ENCODE measurements around the gene TOMM40. TPM values are rescaled to one million over a fixed set of nuclear protein-coding genes. Genes with fewer than 3 reads are reported as not detected.
A peak's percentile ranks its signal among the peaks of the same experiment; 100 is the strongest.

TOMM40 gene
- total and polyA plus RNA-seq, 2 donors, result 25.6 to 36.7 TPM

DNA sequence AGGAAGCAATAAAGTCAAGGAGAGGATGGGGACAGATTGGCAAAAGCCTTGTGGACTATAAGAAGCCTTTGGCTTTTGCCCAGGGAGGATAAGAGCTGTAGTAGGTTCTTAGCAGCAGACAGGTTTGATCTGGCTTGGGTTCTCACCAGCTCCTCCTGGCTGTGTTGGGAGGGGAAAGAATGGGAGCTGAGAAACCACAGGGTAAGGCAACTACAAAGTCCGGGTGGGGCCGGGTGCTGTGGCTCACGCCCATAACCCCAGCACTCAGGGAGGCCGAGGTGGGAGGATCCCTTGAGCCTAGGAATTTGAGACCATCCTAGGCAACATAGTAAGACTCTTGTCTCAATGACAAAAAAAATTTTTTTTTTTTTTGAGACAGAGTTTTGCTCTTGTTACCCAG, 24.4 kb upstream of the TOMM40 start:
- no peak overlapping the region for H3K27ac ChIP-seq (ENCODE audit: low read depth in 1 of 2, low read length in 1 of 2)
- DNase-seq (ENCODE audit: low read depth in 6 of 9, low spot score in 9 of 9), result no peak
- no peaks in the 10 kb centered on the region for H3K9me3 ChIP-seq (ENCODE audit: control insufficient read depth in 2 of 2, insufficient read depth in 1 of 2, low read length in 1 of 2)
- no peaks in the 10 kb centered on the region for H3K36me3 ChIP-seq (ENCODE audit: control insufficient read depth in 2 of 2, insufficient read depth in 2 of 2, low read length in 1 of 2)
- 87% methylated on average over 4 of the region's 4 CpGs for WGBS
- no peaks in the 10 kb centered on the region for H3K4me1 ChIP-seq (ENCODE audit: control insufficient read depth in 2 of 2, insufficient read depth in 2 of 2, low read length in 2 of 2)
- H3K27me3 ChIP-seq (ENCODE audit: control insufficient read depth in 2 of 2, insufficient read depth in 1 of 2, low read length in 1 of 2), result no peaks in the 10 kb centered on the region
- no peak overlapping the region for H3K4me3 ChIP-seq (ENCODE audit: low read length in 2 of 2)

GRCh38 chr19:44867578-44867977, 23.5 kb upstream of the TOMM40 start:
- no peak overlapping the region for H3K27ac ChIP-seq (ENCODE audit: low read depth in 1 of 2, low read length in 1 of 2)
- H3K9me3 ChIP-seq (ENCODE audit: control insufficient read depth in 2 of 2, insufficient read depth in 1 of 2, low read length in 1 of 2), result no peaks in the 10 kb centered on the region
- no peaks in the 10 kb centered on the region for H3K4me1 ChIP-seq (ENCODE audit: control insufficient read depth in 2 of 2, insufficient read depth in 2 of 2, low read length in 2 of 2)
- no peaks in the 10 kb centered on the region for H3K27me3 ChIP-seq (ENCODE audit: control insufficient read depth in 2 of 2, insufficient read depth in 1 of 2, low read length in 1 of 2)
- H3K4me3 ChIP-seq (ENCODE audit: low read length in 2 of 2), result no peak overlapping the region
- no peak for DNase-seq (ENCODE audit: low read depth in 6 of 9, low spot score in 9 of 9)
- WGBS, result 95% methylated on average over 12 of the region's 12 CpGs
- H3K36me3 ChIP-seq (ENCODE audit: control insufficient read depth in 2 of 2, insufficient read depth in 2 of 2, low read length in 1 of 2), result no peaks in the 10 kb centered on the region

DNA sequence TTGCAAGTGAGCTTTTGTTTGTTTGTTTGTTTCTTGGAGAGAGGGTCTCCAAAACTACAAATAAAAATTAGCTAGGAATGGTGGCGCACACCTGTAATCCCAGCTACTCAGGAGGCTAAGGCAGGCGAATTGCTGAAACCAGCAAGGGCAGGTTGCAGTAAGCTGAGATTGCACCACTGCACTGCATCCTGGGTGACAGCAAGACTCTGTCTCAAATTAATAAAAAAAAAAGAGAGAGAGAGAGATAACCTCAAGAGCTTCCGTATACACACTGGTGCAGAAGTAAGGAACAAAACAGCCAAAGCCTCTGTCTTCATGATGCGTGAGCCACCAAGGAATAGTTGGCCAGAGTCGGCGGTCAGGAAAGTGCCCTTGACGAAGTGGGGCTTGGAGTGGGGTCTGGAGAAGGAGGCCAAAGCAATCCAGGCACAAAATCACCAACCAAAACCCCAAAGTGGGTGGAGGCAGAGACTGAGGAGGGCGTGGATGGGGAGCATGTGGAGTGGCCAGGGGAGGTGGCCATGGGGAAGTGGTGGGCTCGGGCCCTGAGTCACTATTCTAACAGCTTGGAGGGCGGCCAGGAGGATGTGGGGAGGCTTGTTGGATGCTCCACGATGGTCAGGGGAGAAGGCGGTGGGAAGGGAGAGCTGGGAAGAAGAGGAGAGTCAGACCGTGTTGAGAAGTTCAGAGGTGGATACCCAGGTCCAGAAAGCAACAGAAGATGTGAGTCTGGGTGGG, 21.2 kb upstream of the TOMM40 start:
- peaks cover 0 to 5% of the 10 kb centered on the region in 2 donors for H3K4me1 ChIP-seq (ENCODE audit: control insufficient read depth in 2 of 2, insufficient read depth in 2 of 2, low read length in 2 of 2)
- H3K36me3 ChIP-seq (ENCODE audit: control insufficient read depth in 2 of 2, insufficient read depth in 2 of 2, low read length in 1 of 2), result no peaks in the 10 kb centered on the region
- WGBS, result 75% methylated on average over 13 of the region's 13 CpGs
- H3K27me3 ChIP-seq (ENCODE audit: control insufficient read depth in 2 of 2, insufficient read depth in 1 of 2, low read length in 1 of 2), result no peaks in the 10 kb centered on the region
- H3K4me3 ChIP-seq (ENCODE audit: low read length in 2 of 2), result no peak overlapping the region
- no peaks in the 10 kb centered on the region for H3K9me3 ChIP-seq (ENCODE audit: control insufficient read depth in 2 of 2, insufficient read depth in 1 of 2, low read length in 1 of 2)
- peak overlapping the region in 1 of 2 donors; percentile 17 for H3K27ac ChIP-seq (ENCODE audit: low read depth in 1 of 2, low read length in 1 of 2)
- DNase-seq (ENCODE audit: low read depth in 6 of 9, low spot score in 9 of 9), result no peak

- Histone ChIP-seq H3K36me3 (ENCODE audit: control insufficient read depth in 2 of 2, insufficient read depth in 2 of 2, low read length in 1 of 2) (no peaks in the 10 kb centered on the region), H3K4me3 (ENCODE audit: low read length in 2 of 2) (no peak overlapping the region), H3K4me1 (ENCODE audit: control insufficient read depth in 2 of 2, insufficient read depth in 2 of 2, low read length in 2 of 2) (peaks cover 0 to 16% of the 10 kb centered on the region in 2 donors), H3K27me3 (ENCODE audit: control insufficient read depth in 2 of 2, insufficient read depth in 1 of 2, low read length in 1 of 2) (no peaks in the 10 kb centered on the region), H3K9me3 (ENCODE audit: control insufficient read depth in 2 of 2, insufficient read depth in 1 of 2, low read length in 1 of 2) (no peaks in the 10 kb centered on the region), H3K27ac (ENCODE audit: low read depth in 1 of 2, low read length in 1 of 2) (no peak overlapping the region)
- 96% methylated on average over 14 of the region's 14 CpGs for WGBS
- no peak for DNase-seq (ENCODE audit: low read depth in 6 of 9, low spot score in 9 of 9)
Measured at GRCh38 chr19:44871809-44872208, 19.2 kb upstream of the TOMM40 start.

- Histone ChIP-seq H3K4me1 (ENCODE audit: control insufficient read depth in 2 of 2, insufficient read depth in 2 of 2, low read length in 2 of 2) (peaks cover 7 to 25% of the 10 kb centered on the region in 2 donors), H3K27me3 (ENCODE audit: control insufficient read depth in 2 of 2, insufficient read depth in 1 of 2, low read length in 1 of 2) (no peaks in the 10 kb centered on the region), H3K36me3 (ENCODE audit: control insufficient read depth in 2 of 2, insufficient read depth in 2 of 2, low read length in 1 of 2) (no peaks in the 10 kb centered on the region), H3K27ac (ENCODE audit: low read depth in 1 of 2, low read length in 1 of 2) (no peak overlapping the region), H3K9me3 (ENCODE audit: control insufficient read depth in 2 of 2, insufficient read depth in 1 of 2, low read length in 1 of 2) (no peaks in the 10 kb centered on the region), H3K4me3 (ENCODE audit: low read length in 2 of 2) (no peak overlapping the region)
- 88% methylated on average over 4 of the region's 4 CpGs for WGBS
- no peak for DNase-seq (ENCODE audit: low read depth in 6 of 9, low spot score in 9 of 9)
Measured at GRCh38 chr19:44872661-44873060, 18.4 kb upstream of the TOMM40 start.

GRCh38 chr19:44874317-44874716, 16.7 kb upstream of the TOMM40 start:
- 95% methylated on average over 16 of the region's 16 CpGs for WGBS
- Histone ChIP-seq H3K9me3 (ENCODE audit: control insufficient read depth in 2 of 2, insufficient read depth in 1 of 2, low read length in 1 of 2) (no peaks in the 10 kb centered on the region), H3K27ac (ENCODE audit: low read depth in 1 of 2, low read length in 1 of 2) (no peak overlapping the region), H3K4me3 (ENCODE audit: low read length in 2 of 2) (no peak overlapping the region), H3K4me1 (ENCODE audit: control insufficient read depth in 2 of 2, insufficient read depth in 2 of 2, low read length in 2 of 2) (peaks cover 7 to 28% of the 10 kb centered on the region in 2 donors), H3K36me3 (ENCODE audit: control insufficient read depth in 2 of 2, insufficient read depth in 2 of 2, low read length in 1 of 2) (no peaks in the 10 kb centered on the region), H3K27me3 (ENCODE audit: control insufficient read depth in 2 of 2, insufficient read depth in 1 of 2, low read length in 1 of 2) (no peaks in the 10 kb centered on the region)
- no peak for DNase-seq (ENCODE audit: low read depth in 6 of 9, low spot score in 9 of 9)

DNA sequence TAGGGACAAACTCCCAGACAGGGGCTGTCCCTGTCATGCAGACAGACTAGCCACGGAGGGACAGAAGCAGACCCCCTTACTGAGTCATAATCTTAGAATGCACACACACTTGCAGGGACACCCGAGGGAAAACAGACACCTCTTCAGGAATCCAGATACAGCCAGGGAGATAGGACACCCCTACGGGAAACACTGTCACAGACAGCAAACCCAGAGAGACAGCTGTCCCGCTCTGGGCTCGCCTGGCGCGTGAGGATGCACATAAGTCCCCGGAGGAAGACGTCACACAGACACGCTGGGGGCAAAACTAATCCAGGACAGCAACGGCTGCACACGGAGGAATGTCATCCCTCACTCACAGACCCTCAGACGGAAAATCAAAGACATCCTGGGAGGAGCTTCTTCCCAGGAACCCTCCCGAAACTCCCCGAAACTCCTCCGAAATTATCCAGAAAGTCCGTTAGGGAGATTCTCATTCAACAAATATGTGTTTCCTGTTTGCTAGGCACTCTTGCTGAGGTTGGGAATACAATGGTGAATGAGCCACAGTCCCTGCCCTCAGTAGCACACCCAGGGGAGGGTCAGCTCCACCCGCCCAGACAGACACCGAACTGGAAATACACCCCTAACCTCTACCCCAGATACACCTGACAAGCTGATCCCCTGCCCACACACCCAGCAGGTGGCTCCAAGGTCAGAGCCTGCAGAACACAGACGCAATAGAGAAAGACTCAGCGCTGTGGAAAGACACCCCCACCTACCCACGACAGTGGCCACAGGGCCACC, 15.2 kb upstream of the TOMM40 start:
- Histone ChIP-seq H3K27ac (ENCODE audit: low read depth in 1 of 2, low read length in 1 of 2) (no peak overlapping the region), H3K9me3 (ENCODE audit: control insufficient read depth in 2 of 2, insufficient read depth in 1 of 2, low read length in 1 of 2) (no peaks in the 10 kb centered on the region), H3K4me3 (ENCODE audit: low read length in 2 of 2) (no peak overlapping the region), H3K4me1 (ENCODE audit: control insufficient read depth in 2 of 2, insufficient read depth in 2 of 2, low read length in 2 of 2) (peaks cover 7 to 28% of the 10 kb centered on the region in 2 donors), H3K36me3 (ENCODE audit: control insufficient read depth in 2 of 2, insufficient read depth in 2 of 2, low read length in 1 of 2) (no peaks in the 10 kb centered on the region), H3K27me3 (ENCODE audit: control insufficient read depth in 2 of 2, insufficient read depth in 1 of 2, low read length in 1 of 2) (no peaks in the 10 kb centered on the region)
- DNase-seq (ENCODE audit: low read depth in 6 of 9, low spot score in 9 of 9), result no peak
- WGBS, result 89% methylated on average over 22 of the region's 22 CpGs

GRCh38 chr19:44876930-44877535, 14.0 kb upstream of the TOMM40 start:
- WGBS, result 18% methylated on average over 5 of the region's 5 CpGs
- H3K27me3 ChIP-seq (ENCODE audit: control insufficient read depth in 2 of 2, insufficient read depth in 1 of 2, low read length in 1 of 2), result no peaks in the 10 kb centered on the region
- no peak overlapping the region for H3K4me3 ChIP-seq (ENCODE audit: low read length in 2 of 2)
- H3K4me1 ChIP-seq (ENCODE audit: control insufficient read depth in 2 of 2, insufficient read depth in 2 of 2, low read length in 2 of 2), result peaks cover 7 to 28% of the 10 kb centered on the region in 2 donors
- H3K27ac ChIP-seq (ENCODE audit: low read depth in 1 of 2, low read length in 1 of 2), result peak overlapping the region in 1 of 2 donors; percentile 65
- DNase-seq (ENCODE audit: low read depth in 6 of 9, low spot score in 9 of 9), result peak in 7 of 9 donors; percentile 28 to 74 (median 42)
- H3K9me3 ChIP-seq (ENCODE audit: control insufficient read depth in 2 of 2, insufficient read depth in 1 of 2, low read length in 1 of 2), result no peaks in the 10 kb centered on the region
- H3K36me3 ChIP-seq (ENCODE audit: control insufficient read depth in 2 of 2, insufficient read depth in 2 of 2, low read length in 1 of 2), result no peaks in the 10 kb centered on the region
